NCI-H1092 treated with DMSO at 0.1 percent for 48 hours (cell line): Measurements from ENCODE around the gene PRKAR1B.
"Not testable (repeated sequence)": the region's sequence is repeated elsewhere in the genome, so short reads cannot be mapped to it uniquely, and the experiment has no call there.

ENCODE experiments used
- DNase-seq: peaks from one replicate; lab custom pipeline; 2025; lab: John Stamatoyannopoulos, UW

The PRKAR1B gene

GRCh38 chr7:641966-642365 lies 85.1 kb downstream of the PRKAR1B start:
- no peak for DNase-seq

DNA sequence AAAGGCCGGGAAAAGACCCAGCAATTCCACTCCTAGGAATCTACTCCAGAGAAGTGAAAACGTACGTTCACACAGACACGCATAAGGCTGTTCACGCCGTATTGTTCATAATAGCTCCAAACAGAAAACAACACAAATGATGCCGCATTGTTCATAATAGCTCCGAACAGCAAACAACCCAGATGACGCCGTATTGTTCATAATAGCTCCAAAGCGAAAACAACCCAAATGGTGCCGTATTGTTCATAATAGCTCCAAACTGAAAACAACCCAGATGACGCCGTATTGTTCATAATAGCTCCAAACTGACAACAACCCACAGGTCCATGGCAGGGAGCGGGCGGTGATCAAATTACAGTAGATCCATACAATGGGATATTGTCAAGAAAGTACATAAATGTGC lies 85.8 kb downstream of the PRKAR1B start:
- DNase-seq: no peak

DNA sequence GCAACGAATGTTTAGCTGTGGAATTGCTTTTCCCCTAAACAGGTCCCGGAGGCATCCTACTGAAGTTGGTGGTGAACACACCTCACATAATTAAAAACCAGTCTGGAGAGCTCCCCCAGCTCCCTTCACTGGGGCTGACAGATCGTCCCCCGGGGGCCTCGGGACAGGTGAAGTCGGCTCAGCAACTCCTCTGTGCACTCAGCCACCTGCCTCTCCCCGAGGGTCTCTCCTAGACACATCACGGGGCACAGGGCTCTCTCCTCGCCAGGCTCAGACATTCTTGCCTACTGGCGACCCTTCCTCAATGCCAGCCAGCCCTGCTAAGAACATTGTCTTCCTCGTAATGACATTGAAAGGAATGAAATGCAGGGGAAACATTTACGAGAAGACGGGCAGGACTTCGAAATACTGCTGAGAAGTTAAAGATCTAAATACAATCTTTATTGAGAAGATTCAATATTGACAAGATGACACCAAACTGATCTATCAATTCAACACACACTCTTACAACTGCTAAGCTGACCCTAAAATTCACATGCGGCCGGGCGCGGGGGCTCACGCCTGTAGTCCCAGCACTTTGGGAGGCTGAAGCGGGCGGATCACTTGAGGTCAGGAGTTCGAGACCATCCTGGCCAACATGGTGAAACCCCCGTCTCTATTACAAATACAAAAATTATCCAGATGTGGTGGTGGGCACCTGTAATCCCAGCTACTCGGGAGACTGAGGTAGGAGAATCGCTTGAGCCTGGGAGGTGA lies 88.6 kb downstream of the PRKAR1B start:
- DNase-seq: no peak

GRCh38 chr7:637826-638225 lies 89.3 kb downstream of the PRKAR1B start:
- DNase-seq: no peak

DNA sequence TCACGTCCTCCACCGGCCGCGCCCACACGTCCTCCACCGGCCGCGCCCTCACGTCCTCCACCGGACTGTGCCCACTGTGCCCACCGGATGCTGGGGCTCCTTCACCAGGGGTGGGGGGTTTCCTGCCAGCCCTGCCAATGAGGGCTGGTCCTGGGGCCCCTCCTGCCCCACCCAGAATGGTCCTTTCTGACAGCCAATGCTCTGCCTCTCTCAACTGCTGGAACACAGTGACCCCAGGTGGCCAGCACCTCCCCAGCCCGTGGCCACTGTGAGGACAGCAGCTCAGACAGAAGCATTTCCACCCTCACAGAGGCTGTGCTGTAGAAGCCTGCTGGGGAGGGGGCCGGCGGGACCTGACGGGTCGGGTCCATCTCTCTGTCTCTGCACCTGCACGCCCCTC lies 90.7 kb downstream of the PRKAR1B start:
- DNase-seq: no peak

DNA sequence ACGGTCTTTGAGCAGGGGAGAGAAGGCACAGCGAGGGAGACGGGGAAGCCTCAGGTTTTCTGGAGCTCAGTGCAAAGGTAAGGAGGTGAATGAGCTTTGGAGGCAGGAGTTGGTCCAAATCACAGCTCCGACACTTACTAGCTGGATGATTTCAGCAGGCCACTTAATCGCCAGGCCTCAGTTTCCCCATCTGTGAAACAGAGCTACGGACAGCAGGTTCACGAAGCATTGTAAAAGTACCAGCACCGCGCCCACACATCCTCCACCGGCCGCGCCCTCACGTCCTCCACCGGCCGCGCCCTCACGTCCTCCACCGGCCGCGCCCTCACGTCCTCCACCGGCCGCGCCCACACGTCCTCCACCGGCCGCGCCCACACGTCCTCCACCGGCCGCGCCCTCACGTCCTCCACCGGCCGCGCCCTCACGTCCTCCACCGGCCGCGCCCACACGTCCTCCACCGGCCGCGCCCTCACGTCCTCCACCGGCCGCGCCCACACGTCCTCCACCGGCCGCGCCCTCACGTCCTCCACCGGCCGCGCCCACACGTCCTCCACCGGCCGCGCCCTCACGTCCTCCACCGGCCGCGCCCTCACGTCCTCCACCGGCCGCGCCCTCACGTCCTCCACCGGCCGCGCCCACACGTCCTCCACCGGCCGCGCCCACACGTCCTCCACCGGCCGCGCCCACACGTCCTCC lies 91.2 kb downstream of the PRKAR1B start:
- DNase-seq: not testable (repeated sequence)

GRCh38 chr7:635227-635626 lies 91.9 kb downstream of the PRKAR1B start:
- no peak for DNase-seq

DNA sequence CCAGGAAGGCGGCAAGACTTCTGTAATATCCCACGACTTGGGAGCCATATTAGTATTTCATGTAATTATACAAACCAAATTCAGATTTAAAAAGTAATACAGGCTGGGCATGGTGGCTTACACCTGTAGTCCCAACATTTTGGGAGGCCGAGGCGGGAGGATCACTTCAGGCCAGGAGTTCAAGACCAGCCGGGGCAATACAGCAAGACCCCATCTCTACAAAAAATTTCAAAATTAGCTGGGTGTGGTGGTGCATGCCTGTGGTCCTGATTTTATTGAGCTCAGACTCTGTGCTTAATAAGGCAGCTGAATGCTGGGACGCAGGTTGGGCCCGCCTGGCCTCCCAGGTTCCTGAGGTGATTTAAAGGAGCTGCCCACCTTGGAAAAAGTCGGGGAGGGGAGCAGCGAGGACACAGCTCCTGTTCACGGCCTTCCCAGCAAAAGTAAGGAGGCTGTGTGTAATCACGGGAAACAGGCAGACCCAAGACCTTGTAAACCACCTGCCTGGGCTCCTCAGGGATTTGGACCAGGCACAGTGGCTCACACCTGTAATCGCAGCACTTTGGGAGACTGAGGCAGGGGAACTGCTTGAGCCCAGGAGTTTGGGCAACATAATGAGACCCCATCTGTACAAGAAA lies 93.6 kb downstream of the PRKAR1B start:
- DNase-seq: no peak

GRCh38 chr7:632831-633210 lies 94.3 kb downstream of the PRKAR1B start:
- no peak for DNase-seq

DNA sequence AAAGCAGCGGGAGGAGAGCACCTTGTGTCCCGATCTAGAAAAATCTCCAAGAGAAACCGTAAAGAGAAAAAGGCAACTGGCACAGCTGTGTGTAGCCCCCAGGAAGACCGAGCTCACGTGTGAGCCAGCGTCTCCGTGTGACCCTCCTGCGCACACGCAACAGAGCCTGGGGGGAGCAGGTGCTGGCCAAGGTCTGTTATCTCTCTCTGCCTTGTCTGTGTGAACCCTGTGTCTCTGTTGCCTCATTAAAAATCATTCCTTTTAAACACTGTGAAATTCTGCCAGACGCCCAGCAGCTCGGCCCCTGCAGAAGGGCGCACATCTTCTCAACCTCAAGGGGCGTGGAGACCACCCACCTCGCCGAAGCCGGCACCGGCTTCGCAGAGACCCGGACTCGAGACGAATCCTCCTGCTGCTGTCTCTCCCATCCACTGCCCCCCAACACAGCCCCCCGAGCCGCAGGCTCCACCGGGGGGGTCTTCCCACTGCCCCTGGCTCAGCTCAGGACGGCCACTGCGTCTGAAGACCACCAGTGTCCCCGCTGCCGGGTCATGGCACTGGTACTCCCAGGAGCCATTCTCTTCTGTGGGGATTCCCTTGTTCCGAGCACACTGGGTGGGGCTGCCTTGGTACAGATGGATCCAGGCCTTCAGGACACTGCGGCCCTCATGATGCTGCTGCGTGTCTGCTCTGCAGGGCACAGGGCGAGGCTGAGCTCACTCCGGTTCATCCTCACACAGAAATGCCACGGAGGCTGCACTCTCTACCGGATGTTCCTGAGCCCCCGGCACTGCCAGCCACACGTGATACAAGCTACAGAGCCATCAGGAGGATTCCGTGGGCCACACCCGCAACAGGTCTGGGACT lies 94.9 kb downstream of the PRKAR1B start:
- DNase-seq: no peak

- no peak for DNase-seq
Measured at GRCh38 chr7:631291-631711, 95.8 kb downstream of the PRKAR1B start.

GRCh38 chr7:630539-630938 lies 96.5 kb downstream of the PRKAR1B start:
- DNase-seq: no peak

GRCh38 chr7:630111-630511 lies 97.0 kb downstream of the PRKAR1B start:
- DNase-seq: no peak

DNA sequence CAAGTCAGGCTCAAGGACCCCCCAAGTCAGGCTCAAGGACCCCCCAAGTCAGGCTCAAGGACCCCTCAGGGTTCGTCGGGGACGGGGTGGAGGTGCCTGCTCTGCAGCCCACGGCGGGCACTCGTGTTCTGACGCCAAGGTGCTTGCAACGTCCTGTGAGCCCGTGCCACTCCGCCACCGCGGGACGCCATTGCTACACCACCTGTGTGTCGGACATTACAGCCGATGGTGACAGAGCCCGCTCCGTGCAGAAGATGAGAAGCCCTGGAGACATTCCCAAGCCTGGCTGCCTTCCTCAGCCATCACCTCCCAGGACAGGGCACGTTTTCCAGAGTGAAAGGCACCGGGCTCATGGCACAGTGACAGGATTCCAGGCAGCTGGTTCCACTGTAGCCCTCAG lies 98.3 kb downstream of the PRKAR1B start:
- no peak for DNase-seq

DNA sequence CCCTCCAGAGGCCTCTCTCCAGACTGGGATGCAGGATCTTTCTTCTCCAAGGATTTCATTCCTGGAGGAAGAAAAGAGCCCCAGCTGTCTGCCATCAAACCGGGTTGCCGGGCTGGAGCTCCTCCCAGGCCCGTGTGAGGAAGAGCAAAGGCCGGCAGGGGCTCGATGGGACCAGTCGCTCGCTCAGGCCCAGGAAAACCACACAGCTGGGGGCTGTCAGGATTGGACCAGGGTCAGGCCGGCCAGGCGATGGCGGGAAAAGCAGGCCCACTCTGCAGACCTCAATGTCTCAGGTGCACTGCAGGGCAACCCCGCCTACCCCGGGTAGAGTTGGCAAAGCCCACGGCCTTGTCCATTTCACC lies 98.7 kb downstream of the PRKAR1B start:
- DNase-seq: no peak

GRCh38 chr7:627661-628401 lies 99.2 kb downstream of the PRKAR1B start:
- DNase-seq: no peak

DNA sequence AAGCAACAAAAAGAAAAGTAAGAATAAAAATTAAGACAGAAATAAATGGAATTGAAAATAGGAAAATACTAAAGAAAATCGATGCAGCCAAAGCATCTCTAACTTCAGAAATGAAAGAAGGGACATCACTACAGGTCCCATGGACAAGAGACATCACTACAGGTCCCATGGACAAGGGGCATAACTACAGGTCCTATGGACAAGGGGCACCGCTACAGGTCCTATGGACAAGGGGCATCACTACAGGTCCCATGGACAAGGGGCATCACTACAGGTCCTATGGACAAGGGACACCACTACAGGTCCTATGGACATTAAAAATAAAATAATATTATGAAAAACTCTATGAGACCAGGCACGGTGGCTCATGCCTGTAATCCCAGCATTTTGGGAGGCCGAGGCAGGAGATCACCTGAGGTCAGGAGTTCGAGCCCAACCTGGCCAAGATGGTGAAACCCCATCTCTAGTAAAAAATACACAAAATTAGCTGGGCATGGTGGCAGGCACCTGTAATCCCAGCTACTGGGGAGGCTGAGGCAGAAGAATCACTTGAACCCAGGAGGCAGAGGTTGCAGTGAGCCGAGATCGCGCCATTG lies 101.6 kb downstream of the PRKAR1B start:
- DNase-seq: no peak

DNA sequence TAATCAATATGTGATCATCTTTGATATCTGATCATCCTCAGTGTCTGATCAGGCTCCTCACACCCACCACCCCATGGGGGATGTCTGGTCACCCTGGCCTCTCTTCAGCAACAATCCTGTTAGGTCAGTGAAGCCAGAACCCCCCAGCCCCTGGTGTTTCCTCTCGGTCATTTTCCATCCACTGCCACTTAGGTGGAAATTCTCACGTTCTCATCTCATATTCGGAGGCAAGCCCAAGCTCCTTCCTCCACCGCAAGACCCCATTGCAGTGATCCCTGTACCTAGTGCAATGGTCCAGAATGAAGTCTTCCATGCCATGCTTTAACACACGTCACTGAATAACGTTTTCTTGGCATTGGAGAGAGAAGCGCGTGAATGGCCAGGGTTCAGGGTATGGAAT lies 103.6 kb downstream of the PRKAR1B start:
- no peak for DNase-seq

- DNase-seq: no peak
Measured at GRCh38 chr7:621572-622285, 105.4 kb downstream of the PRKAR1B start.

- no peak for DNase-seq
Measured at GRCh38 chr7:620885-621284, 106.2 kb downstream of the PRKAR1B start.

DNA sequence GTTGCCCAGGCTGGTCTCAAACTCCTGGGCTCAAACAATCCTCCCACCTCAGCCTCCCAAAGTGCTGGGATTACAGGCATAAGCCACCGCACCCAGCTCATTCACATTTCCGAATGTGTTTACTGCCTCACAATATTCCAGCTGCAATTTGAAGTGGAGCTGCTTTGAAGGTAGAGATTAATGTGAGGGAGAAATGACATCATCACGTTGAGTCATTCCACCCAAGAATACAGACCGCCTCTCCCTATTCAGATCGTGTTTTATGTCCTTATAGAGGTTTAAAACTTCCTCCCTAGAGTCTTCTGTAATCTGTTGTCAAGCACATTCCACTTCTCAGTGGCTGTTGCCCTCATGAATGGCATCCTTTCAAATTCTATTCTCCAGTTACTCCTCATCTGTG lies 107.0 kb downstream of the PRKAR1B start:
- DNase-seq: no peak
